Upper lobe of left lung (tissue), 6 donors: ENCODE measurements around the gene PSAP. TPM values are rescaled to one million over a fixed set of nuclear protein-coding genes. Genes with fewer than 3 reads are reported as not detected.

ENCODE experiments used
- ATAC-seq, 2 donors: fragments of 200-7000 bp; cut with Tn5 transposase; one replicate each; pipeline ENCODE4 v1.9.1; 2022; ENCODE audit warnings: mild to moderate bottlenecking in 2 of 2, moderate library complexity in 2 of 2; ENCODE audit not compliant: low FRiP score in 2 of 2
- DNase-seq, 2 donors: peaks; one replicate each; pipeline ENCODE4 v3.0.0-alpha.2; 2019 to 2020
- H3K27ac ChIP-seq, 4 donors: fragments of 200-600 bp; sonication (generic); one replicate each; pipeline ENCODE4 v1.5.1; 2016 to 2019
- H3K27me3 ChIP-seq, 4 donors: fragments of 200-600 bp; sonication (generic); one replicate each; pipeline ENCODE4 v1.5.1; 2017 to 2019
- H3K36me3 ChIP-seq, 4 donors: fragments of 200-600 bp; sonication (generic); one replicate each; pipeline ENCODE4 v1.5.1; 2016 to 2019
- H3K4me1 ChIP-seq, 4 donors: fragments of 200-600 bp; sonication (generic); one replicate each; pipeline ENCODE4 v1.5.1; 2018 to 2019
- H3K4me3 ChIP-seq, 4 donors: fragments of 200-600 bp; sonication (generic); one replicate each; pipeline ENCODE4 v1.5.1; 2017 to 2019; ENCODE audit warnings: mild to moderate bottlenecking in 2 of 4, moderate library complexity in 1 of 4
- H3K9me3 ChIP-seq, 4 donors: fragments of 200-600 bp; sonication (generic); one replicate each; pipeline ENCODE4 v1.5.1; 2018 to 2019
- EP300 ChIP-seq, 4 donors: sonication (generic); formaldehyde crosslinking; IDR thresholded peaks; one replicate each; pipeline ENCODE4 v1.5.1; 2017; ENCODE audit warnings: antibody characterized with exemption in 4 of 4, control low read depth in 2 of 4
- POLR2A ChIP-seq, 4 donors: fragments of 450-650 bp; IDR thresholded peaks; one replicate each; pipeline ENCODE4 v1.5.1; 2016 to 2017; ENCODE audit warnings: antibody characterized with exemption in 4 of 4, mild to moderate bottlenecking in 2 of 4
- POLR2AphosphoS5 ChIP-seq, 2 donors: sonication (generic); formaldehyde crosslinking; IDR thresholded peaks; one replicate each; pipeline ENCODE4 v1.5.1; 2017; ENCODE audit warnings: antibody characterized with exemption in 2 of 2
- WGBS, 2 donors: methylation state at CpG; one replicate each; pipeline ENCODE4 v1.1.5; 2017 to 2018; 5-methylcytosine and 5-hydroxymethylcytosine counted together
- total RNA-seq, 6 donors: library from RNA; depleted of rRNA in 4 of 6; stranded (reverse); fragments of >200 nt in 4 of 6; gene quantifications; one replicate each; pipeline versions ENCODE4 v1.1.0 to v1.2.1, GENCODE V29; 2016 to 2021
- TF ChIP-seq, protein P1 (sequence below), 6 experiments: fragments of 450-650 bp in 4 of 6; fragments of 200-600 bp in 2 of 6; sonication (generic) in 2 of 6; IDR thresholded peaks; one replicate each; pipeline ENCODE4 v1.5.1; 2016 to 2019; ENCODE audit warnings: antibody characterized with exemption in 6 of 6
- donor health status: DM: no; HTN: no; CAD: no; lungs with moderate emphysema.
- donor health status: DM: no; HTN: yes; CAD: no; lungs with severe emphysema.

The PSAP gene
- total RNA-seq, 6 donors from 2014 or later = 776 to 2,056 (median 1,236) TPM

DNA sequence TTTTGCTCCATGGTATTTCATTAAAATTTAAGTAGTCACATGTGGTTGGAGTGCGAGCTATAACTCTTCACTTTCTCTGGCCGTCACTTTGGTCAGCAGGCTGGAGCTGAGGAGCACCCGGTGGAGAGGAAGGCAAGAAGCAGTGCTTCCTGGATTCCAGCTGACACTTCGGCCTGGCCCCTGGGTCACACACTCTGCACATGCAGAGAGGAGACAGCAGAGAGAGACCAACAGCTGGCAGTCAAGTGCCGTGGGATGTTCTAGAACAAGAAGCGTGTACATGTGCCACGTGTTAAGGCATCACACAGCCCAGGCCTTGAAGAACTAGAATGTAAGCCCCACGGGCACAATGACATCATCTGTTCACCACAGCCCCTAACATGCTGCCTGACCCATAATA is 30.1 kb downstream of the PSAP start:
- H3K9me3 ChIP-seq = no peaks in the 10 kb centered on the region
- no peaks in the 10 kb centered on the region for H3K27me3 ChIP-seq
- ATAC-seq (no peak), DNase-seq (no peak)
- no peak overlapping the region for H3K4me3 ChIP-seq
- H3K36me3 ChIP-seq = peaks cover 49 to 100% (median 96%) of the 10 kb centered on the region in 4 donors
- H3K27ac ChIP-seq = no peak overlapping the region
- TF ChIP-seq EP300 (IDR thresholded peaks at IDR 0.05) (no peak), POLR2AphosphoS5 (IDR thresholded peaks at IDR 0.05) (no peak), POLR2A (IDR thresholded peaks at IDR 0.05) (no peak)
- TF ChIP-seq, protein P1, sequence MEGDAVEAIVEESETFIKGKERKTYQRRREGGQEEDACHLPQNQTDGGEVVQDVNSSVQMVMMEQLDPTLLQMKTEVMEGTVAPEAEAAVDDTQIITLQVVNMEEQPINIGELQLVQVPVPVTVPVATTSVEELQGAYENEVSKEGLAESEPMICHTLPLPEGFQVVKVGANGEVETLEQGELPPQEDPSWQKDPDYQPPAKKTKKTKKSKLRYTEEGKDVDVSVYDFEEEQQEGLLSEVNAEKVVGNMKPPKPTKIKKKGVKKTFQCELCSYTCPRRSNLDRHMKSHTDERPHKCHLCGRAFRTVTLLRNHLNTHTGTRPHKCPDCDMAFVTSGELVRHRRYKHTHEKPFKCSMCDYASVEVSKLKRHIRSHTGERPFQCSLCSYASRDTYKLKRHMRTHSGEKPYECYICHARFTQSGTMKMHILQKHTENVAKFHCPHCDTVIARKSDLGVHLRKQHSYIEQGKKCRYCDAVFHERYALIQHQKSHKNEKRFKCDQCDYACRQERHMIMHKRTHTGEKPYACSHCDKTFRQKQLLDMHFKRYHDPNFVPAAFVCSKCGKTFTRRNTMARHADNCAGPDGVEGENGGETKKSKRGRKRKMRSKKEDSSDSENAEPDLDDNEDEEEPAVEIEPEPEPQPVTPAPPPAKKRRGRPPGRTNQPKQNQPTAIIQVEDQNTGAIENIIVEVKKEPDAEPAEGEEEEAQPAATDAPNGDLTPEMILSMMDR (IDR thresholded peaks at IDR 0.05) = no peak
- WGBS, 2 donors = 82 to 89% methylated on average over 8 of the region's 8 CpGs
- peaks cover 0 to 14% (median 5%) of the 10 kb centered on the region in 4 donors for H3K4me1 ChIP-seq

DNA sequence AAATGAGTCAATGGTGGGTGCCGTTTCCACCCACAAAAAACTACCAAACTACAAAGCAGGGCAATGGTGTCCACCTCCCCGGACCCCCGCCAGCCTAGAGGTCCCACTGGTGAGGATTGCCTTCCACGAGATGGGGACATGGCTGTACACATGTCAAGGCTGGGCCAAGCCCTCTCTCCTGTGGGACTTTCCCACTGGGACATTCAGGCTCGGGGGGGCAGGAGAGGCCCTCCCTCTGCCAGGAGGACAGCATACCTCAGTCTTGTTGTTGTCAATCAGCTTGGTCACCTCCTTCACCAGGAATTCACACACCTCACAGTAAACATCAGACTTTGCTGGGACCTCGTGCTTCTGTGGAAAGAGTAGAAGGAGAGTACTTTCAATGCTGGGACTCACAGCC is 31.1 kb downstream of the PSAP start:
- Histone ChIP-seq H3K27me3 (no peaks in the 10 kb centered on the region), H3K4me3 (no peak overlapping the region), H3K9me3 (no peaks in the 10 kb centered on the region), H3K27ac (peak overlapping the region in 1 of 4 donors; percentile 37), H3K4me1 (peaks cover 0 to 7% (median 3%) of the 10 kb centered on the region in 4 donors), H3K36me3 (peaks cover 48 to 100% (median 92%) of the 10 kb centered on the region in 4 donors)
- 89 to 97% methylated on average over 3 to 6 of the region's 6 CpGs for WGBS, 2 donors
- DNase-seq (no peak), ATAC-seq (no peak)
- TF ChIP-seq POLR2AphosphoS5 (IDR thresholded peaks at IDR 0.05) (no peak), EP300 (IDR thresholded peaks at IDR 0.05) (no peak), POLR2A (IDR thresholded peaks at IDR 0.05) (no peak)
- TF ChIP-seq, protein P1 (IDR thresholded peaks at IDR 0.05) = no peak

DNA sequence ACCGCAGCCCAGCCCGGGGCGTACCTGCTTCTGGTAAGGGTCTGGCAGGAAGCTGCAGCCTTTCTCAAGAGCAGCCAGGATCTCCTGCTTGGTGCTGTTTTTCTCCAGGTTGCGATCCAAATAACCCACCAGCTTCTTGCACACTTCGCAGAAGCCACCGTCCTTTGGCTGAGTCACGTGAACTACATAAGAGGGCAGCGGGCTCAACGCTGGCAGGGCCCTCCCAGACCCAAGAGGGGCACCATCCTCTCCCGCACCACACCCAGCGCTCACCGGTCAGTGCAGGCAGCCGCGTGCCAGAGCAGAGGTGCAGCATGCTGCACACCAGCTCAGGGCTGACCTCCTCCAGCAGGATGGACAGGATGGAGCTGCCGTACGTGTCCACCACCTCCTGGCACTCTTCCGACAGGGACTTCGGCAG is 31.6 kb downstream of the PSAP start:
- Histone ChIP-seq H3K27ac (peak overlapping the region in 2 of 4 donors; percentile 37 to 77), H3K4me3 (no peak overlapping the region), H3K27me3 (no peaks in the 10 kb centered on the region), H3K9me3 (no peaks in the 10 kb centered on the region), H3K36me3 (peaks cover 48 to 98% (median 89%) of the 10 kb centered on the region in 4 donors), H3K4me1 (peaks cover 0 to 4% (median 1%) of the 10 kb centered on the region in 4 donors)
- DNase-seq = no peak
- TF ChIP-seq POLR2AphosphoS5 (IDR thresholded peaks at IDR 0.05) (no peak), POLR2A (IDR thresholded peaks at IDR 0.05) (no peak), EP300 (IDR thresholded peaks at IDR 0.05) (no peak)
- TF ChIP-seq, protein P1 (IDR thresholded peaks at IDR 0.05) = no peak
- no peak for ATAC-seq
- WGBS, 2 donors = 86 to 97% methylated on average over 13 to 18 of the region's 18 CpGs

DNA sequence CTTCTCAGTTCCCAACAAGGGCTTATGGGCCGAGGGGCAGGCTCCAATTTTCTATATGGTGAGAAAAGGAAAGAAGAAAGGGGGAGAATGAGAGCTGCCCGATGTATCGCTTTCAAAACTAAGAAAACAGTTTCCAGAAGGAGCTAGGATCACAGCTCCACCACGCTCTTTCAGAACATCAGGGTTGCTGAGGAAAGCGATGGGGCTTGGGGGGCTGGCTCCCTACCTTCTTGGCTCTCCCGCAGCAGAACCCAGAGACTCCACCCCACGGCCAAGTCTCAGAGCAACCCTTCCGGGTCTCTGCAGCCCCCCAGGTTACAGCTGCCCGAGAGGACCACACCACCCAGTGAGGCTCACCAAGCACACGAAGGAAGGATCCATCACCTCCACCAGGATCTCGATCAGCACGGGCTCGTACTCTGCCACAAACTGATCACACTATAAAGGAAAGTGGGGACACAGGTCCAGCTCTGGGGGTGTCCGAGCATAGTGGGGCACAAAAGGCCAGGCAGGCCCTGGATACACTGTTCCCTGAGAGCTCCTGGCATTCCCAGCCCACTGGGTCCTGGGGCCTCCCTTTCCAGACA is 32.3 kb downstream of the PSAP start:
- WGBS, 2 donors = 86 to 94% methylated on average over 14 of the region's 14 CpGs
- peak overlapping the region in 3 of 4 donors; percentile 37 to 77 (median 54) for H3K27ac ChIP-seq

More for the DNA sequence above, 32.3 kb downstream of the PSAP start:
- no peak overlapping the region for H3K4me3 ChIP-seq
- peaks cover 45 to 91% (median 82%) of the 10 kb centered on the region in 4 donors for H3K36me3 ChIP-seq
- no peak for DNase-seq
- H3K4me1 ChIP-seq = peaks cover 0 to 4% (median 1%) of the 10 kb centered on the region in 4 donors
- ATAC-seq = no peak
- TF ChIP-seq POLR2A (IDR thresholded peaks at IDR 0.05) (no peak), POLR2AphosphoS5 (IDR thresholded peaks at IDR 0.05) (no peak), EP300 (IDR thresholded peaks at IDR 0.05) (no peak)
- TF ChIP-seq, protein P1 (IDR thresholded peaks at IDR 0.05) = no peak
- no peaks in the 10 kb centered on the region for H3K27me3 ChIP-seq
- H3K9me3 ChIP-seq = no peaks in the 10 kb centered on the region
